HUES6 (cell line): Measurements from ENCODE around the gene CAT.

Source experiments
- H3K27ac ChIP-seq: 2 replicates; pipeline ENCODE4 v1.7.0; 2013; ENCODE audit warnings: low read depth, mild to moderate bottlenecking, low read length, inconsistent platforms
- H3K27me3 ChIP-seq: 2 replicates; pipeline ENCODE4 v1.6.1; 2013; ENCODE audit warnings: low read length; ENCODE audit not compliant: control insufficient read depth, insufficient read depth
- H3K36me3 ChIP-seq: 2 replicates; pipeline ENCODE4 v1.6.1; 2013; ENCODE audit warnings: low read length; ENCODE audit not compliant: control insufficient read depth, insufficient read depth
- H3K4me1 ChIP-seq: 2 replicates; pipeline ENCODE4 v1.6.1; 2013; ENCODE audit warnings: low read length; ENCODE audit not compliant: control insufficient read depth, insufficient read depth
- H3K4me3 ChIP-seq: 2 replicates; pipeline ENCODE4 v1.5.1; 2013; ENCODE audit warnings: low read depth, low read length
- H3K9ac ChIP-seq: one replicate; pipeline ENCODE4 v1.6.1; 2013; ENCODE audit warnings: mild to moderate bottlenecking, low read length
- H3K9me3 ChIP-seq: 2 replicates; pipeline ENCODE4 v1.6.1; 2013; ENCODE audit warnings: low read depth, low read length; ENCODE audit not compliant: control insufficient read depth, insufficient read depth

CAT gene

GRCh38 chr11:34425867-34426266, 12.9 kb upstream of the CAT start:
- Histone ChIP-seq H3K4me1 (no peaks in the 10 kb centered on the region), H3K4me3 (no peak overlapping the region), H3K9ac (no peak overlapping the region), H3K36me3 (no peaks in the 10 kb centered on the region), H3K9me3 (no peaks in the 10 kb centered on the region), H3K27ac (no peak overlapping the region), H3K27me3 (no peaks in the 10 kb centered on the region)

- H3K27me3 ChIP-seq: no peaks in the 10 kb centered on the region
- H3K4me1 ChIP-seq: no peaks in the 10 kb centered on the region
- no peaks in the 10 kb centered on the region for H3K36me3 ChIP-seq
- H3K4me3 ChIP-seq: no peak overlapping the region
- no peak overlapping the region for H3K9ac ChIP-seq
- H3K27ac ChIP-seq: no peak overlapping the region
- H3K9me3 ChIP-seq: no peaks in the 10 kb centered on the region
Measured at GRCh38 chr11:34426766-34427185, 12.0 kb upstream of the CAT start.

- no peak overlapping the region for H3K4me3 ChIP-seq
- H3K36me3 ChIP-seq: no peaks in the 10 kb centered on the region
- no peak overlapping the region for H3K9ac ChIP-seq
- H3K27me3 ChIP-seq: no peaks in the 10 kb centered on the region
- no peaks in the 10 kb centered on the region for H3K4me1 ChIP-seq
- H3K27ac ChIP-seq: no peak overlapping the region
- no peaks in the 10 kb centered on the region for H3K9me3 ChIP-seq
Measured at GRCh38 chr11:34427186-34427805, 11.4 kb upstream of the CAT start.

GRCh38 chr11:34431979-34432378, 6.8 kb upstream of the CAT start:
- Histone ChIP-seq H3K9ac (no peak overlapping the region), H3K4me3 (no peak overlapping the region), H3K36me3 (no peaks in the 10 kb centered on the region), H3K9me3 (no peaks in the 10 kb centered on the region), H3K27ac (no peak overlapping the region), H3K27me3 (no peaks in the 10 kb centered on the region), H3K4me1 (no peaks in the 10 kb centered on the region)

- Histone ChIP-seq H3K27ac (no peak overlapping the region), H3K4me3 (no peak overlapping the region), H3K4me1 (no peaks in the 10 kb centered on the region), H3K9me3 (no peaks in the 10 kb centered on the region), H3K36me3 (no peaks in the 10 kb centered on the region), H3K27me3 (no peaks in the 10 kb centered on the region), H3K9ac (no peak overlapping the region)
Measured at GRCh38 chr11:34432822-34433221, 5.9 kb upstream of the CAT start.

GRCh38 chr11:34433899-34434298, 4.8 kb upstream of the CAT start:
- H3K27ac ChIP-seq: no peak overlapping the region
- no peaks in the 10 kb centered on the region for H3K36me3 ChIP-seq
- H3K4me3 ChIP-seq: no peak overlapping the region
- H3K4me1 ChIP-seq: no peaks in the 10 kb centered on the region
- H3K9ac ChIP-seq: no peak overlapping the region
- H3K27me3 ChIP-seq: no peaks in the 10 kb centered on the region
- peaks cover 3% of the 10 kb centered on the region for H3K9me3 ChIP-seq

- H3K36me3 ChIP-seq: no peaks in the 10 kb centered on the region
- no peak overlapping the region for H3K4me3 ChIP-seq
- H3K4me1 ChIP-seq: no peaks in the 10 kb centered on the region
- H3K9ac ChIP-seq: no peak overlapping the region
- H3K27me3 ChIP-seq: no peaks in the 10 kb centered on the region
- H3K27ac ChIP-seq: no peak overlapping the region
- H3K9me3 ChIP-seq: peaks cover 13% of the 10 kb centered on the region
Measured at GRCh38 chr11:34437224-34438125, 1.3 kb upstream of the CAT start.

GRCh38 chr11:34439610-34440198, 970 bp downstream of the CAT start:
- no peak overlapping the region for H3K9ac ChIP-seq
- H3K36me3 ChIP-seq: no peaks in the 10 kb centered on the region
- peaks cover 13% of the 10 kb centered on the region for H3K9me3 ChIP-seq
- no peaks in the 10 kb centered on the region for H3K27me3 ChIP-seq
- H3K4me1 ChIP-seq: no peaks in the 10 kb centered on the region
- peak overlapping the region; percentile 50; the same call in 1 of the 2 replicates for H3K4me3 ChIP-seq
- H3K27ac ChIP-seq: no peak overlapping the region

- H3K27me3 ChIP-seq: no peaks in the 10 kb centered on the region
- no peak overlapping the region for H3K27ac ChIP-seq
- H3K36me3 ChIP-seq: no peaks in the 10 kb centered on the region
- H3K9ac ChIP-seq: no peak overlapping the region
- no peaks in the 10 kb centered on the region for H3K4me1 ChIP-seq
- no peak overlapping the region for H3K4me3 ChIP-seq
- H3K9me3 ChIP-seq: peaks cover 13% of the 10 kb centered on the region
Measured at GRCh38 chr11:34441814-34442213, 3.1 kb downstream of the CAT start.

GRCh38 chr11:34443136-34443535, 4.4 kb downstream of the CAT start:
- Histone ChIP-seq H3K9me3 (peaks cover 13% of the 10 kb centered on the region), H3K27ac (no peak overlapping the region), H3K9ac (no peak overlapping the region), H3K36me3 (no peaks in the 10 kb centered on the region), H3K4me3 (no peak overlapping the region), H3K4me1 (no peaks in the 10 kb centered on the region), H3K27me3 (no peaks in the 10 kb centered on the region)

- peaks cover 8% of the 10 kb centered on the region for H3K9me3 ChIP-seq
- no peaks in the 10 kb centered on the region for H3K36me3 ChIP-seq
- H3K4me3 ChIP-seq: no peak overlapping the region
- no peaks in the 10 kb centered on the region for H3K4me1 ChIP-seq
- no peaks in the 10 kb centered on the region for H3K27me3 ChIP-seq
- no peak overlapping the region for H3K9ac ChIP-seq
- H3K27ac ChIP-seq: no peak overlapping the region
Measured at GRCh38 chr11:34444428-34444827, 5.7 kb downstream of the CAT start.
